Small intestine (tissue), 7 donors: ENCODE data around the gene MAP1B. TPM values are rescaled to one million over a fixed set of nuclear protein-coding genes. Genes with fewer than 3 reads are reported as not detected.
A peak's percentile ranks its signal among the peaks of the same experiment; 100 is the strongest.

ENCODE experiments used
- DNase-seq, 2 donors: peaks; one replicate each; pipeline versions ENCODE4 v3.0.0 to v3.0.0-alpha.2; 2013
- FAIRE-seq: peaks from 2 replicates; lab custom pipeline; 2012; peaks lifted over from hg19 to GRCh38; lab: Jason Lieb, UNC
- H3K27ac ChIP-seq, 3 donors: one replicate each; pipeline ENCODE4 v1.5.1; 2013; ENCODE audit warnings: low read length in 2 of 3, mild to moderate bottlenecking in 2 of 3, control low read depth in 1 of 3, inconsistent platforms in 1 of 3, low read depth in 1 of 3, moderate library complexity in 1 of 3
- H3K27me3 ChIP-seq, 3 donors: one replicate each; pipeline ENCODE4 v1.6.1; 2013; ENCODE audit warnings: low read length in 3 of 3, inconsistent platforms in 1 of 3; ENCODE audit not compliant: control insufficient read depth in 3 of 3, insufficient read depth in 3 of 3
- H3K36me3 ChIP-seq, 3 donors: one replicate each; pipeline ENCODE4 v1.6.1; 2013; ENCODE audit warnings: low read length in 3 of 3, inconsistent platforms in 1 of 3, low read depth in 1 of 3, mild to moderate bottlenecking in 1 of 3, moderate library complexity in 1 of 3; ENCODE audit not compliant: control insufficient read depth in 3 of 3, insufficient read depth in 2 of 3
- H3K4me1 ChIP-seq, 3 donors: one replicate each; pipeline ENCODE4 v1.6.1; 2013; ENCODE audit warnings: low read length in 2 of 3, inconsistent platforms in 1 of 3, low read depth in 1 of 3, mild to moderate bottlenecking in 1 of 3, moderate library complexity in 1 of 3; ENCODE audit not compliant: control insufficient read depth in 3 of 3, insufficient read depth in 2 of 3
- H3K4me3 ChIP-seq, 3 donors: one replicate each; pipeline ENCODE4 v1.5.1; 2013; ENCODE audit warnings: low read length in 3 of 3, control low read depth in 1 of 3, inconsistent platforms in 1 of 3, low read depth in 1 of 3, mild to moderate bottlenecking in 1 of 3, moderate library complexity in 1 of 3
- H3K9me3 ChIP-seq, 2 donors: one replicate each; pipeline ENCODE4 v1.6.1; 2013; ENCODE audit warnings: low read depth in 1 of 2, low read length in 1 of 2; ENCODE audit not compliant: control insufficient read depth in 2 of 2, insufficient read depth in 1 of 2
- WGBS, 3 donors: extraction: QIAGEN DNeasy Blood & Tissue Kit; methylation state at CpG; one replicate each; pipeline ENCODE4 v1.1.7; 2013; 5-methylcytosine and 5-hydroxymethylcytosine counted together
- polyA plus RNA-seq, 4 donors: library from polyadenylated mRNA; stranded (reverse) in 3 of 4; unstranded in 1 of 4; fragments of 200-250 nt in 3 of 4; fragments of 120-200 nt in 1 of 4; gene quantifications; one replicate each; pipeline versions ENCODE4 v1.2.1 to v1.2.3, GENCODE V29; 2013
- donor health status: healthy with polysubstance abuse.
- donor health status: control.
- donor health status: control.
- donor health status: Bipolar disorder and iron deficiency.
- donor health status: healthy.

The MAP1B gene
- polyA plus RNA-seq, 4 donors: 0.45 to 7.4 (median 2.7) TPM

- Histone ChIP-seq H3K27me3 (no peaks in the 10 kb centered on the region), H3K36me3 (no peaks in the 10 kb centered on the region), H3K27ac (no peak overlapping the region), H3K4me3 (no peak overlapping the region), H3K9me3 (no peaks in the 10 kb centered on the region), H3K4me1 (no peaks in the 10 kb centered on the region)
- 93 to 96% (median 94%) methylated on average over 5 of the region's 5 CpGs for WGBS, 3 donors
- FAIRE-seq: no peak
- DNase-seq: no peak
Measured at GRCh38 chr5:72252574-72253155, 145.4 kb downstream of the MAP1B start.

GRCh38 chr5:72255237-72255636, 148.0 kb downstream of the MAP1B start:
- H3K4me1 ChIP-seq: no peaks in the 10 kb centered on the region
- H3K9me3 ChIP-seq: peaks cover 0 to 5% of the 10 kb centered on the region in 2 donors
- FAIRE-seq: no peak
- no peak overlapping the region for H3K27ac ChIP-seq
- WGBS, 3 donors: 75 to 92% (median 91%) methylated on average over 3 of the region's 3 CpGs
- no peaks in the 10 kb centered on the region for H3K36me3 ChIP-seq
- no peaks in the 10 kb centered on the region for H3K27me3 ChIP-seq
- H3K4me3 ChIP-seq: no peak overlapping the region
- peak in 1 of 2 donors; percentile 32 for DNase-seq

- FAIRE-seq (no peak), DNase-seq (peak in 1 of 2 donors; percentile 25)
- Histone ChIP-seq H3K9me3 (peaks cover 0 to 5% of the 10 kb centered on the region in 2 donors), H3K4me1 (no peaks in the 10 kb centered on the region), H3K4me3 (no peak overlapping the region), H3K27me3 (no peaks in the 10 kb centered on the region), H3K36me3 (no peaks in the 10 kb centered on the region), H3K27ac (no peak overlapping the region)
- WGBS, 3 donors: 22 to 69% (median 40%) methylated on average over 2 of the region's 2 CpGs
Measured at GRCh38 chr5:72255670-72256069, 148.4 kb downstream of the MAP1B start.

DNA sequence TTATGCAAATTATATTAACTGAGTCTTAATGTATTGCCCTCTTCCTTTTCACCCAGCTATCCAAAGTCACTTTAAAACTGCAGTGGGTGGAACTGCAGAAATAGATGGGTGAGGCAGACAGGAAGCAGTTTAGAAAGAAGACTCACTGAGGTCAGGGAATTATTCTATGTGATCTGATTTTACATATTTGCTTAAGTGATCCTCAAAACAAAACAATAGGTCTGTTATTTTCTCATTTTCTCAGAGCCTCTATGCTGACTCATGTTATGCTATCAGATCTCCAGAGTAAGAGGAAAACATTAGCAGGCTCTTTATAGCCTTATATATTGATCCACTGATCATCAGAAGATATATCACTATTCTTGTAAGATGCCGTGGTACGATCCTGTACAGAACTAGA, 149.3 kb downstream of the MAP1B start:
- FAIRE-seq (no peak), DNase-seq (no peak)
- Histone ChIP-seq H3K4me1 (no peaks in the 10 kb centered on the region), H3K27me3 (no peaks in the 10 kb centered on the region), H3K9me3 (peaks cover 0 to 5% of the 10 kb centered on the region in 2 donors), H3K4me3 (no peak overlapping the region), H3K36me3 (no peaks in the 10 kb centered on the region), H3K27ac (no peak overlapping the region)
- 57 to 80% (median 80%) methylated on average over 2 of the region's 2 CpGs for WGBS, 3 donors

Other genes with a start within 250 kb of the MAP1B start
- 10 to 100 TPM; 11.9 to 51.1 (median 29.6) TPM for gene MRPS27, start 212.8 kb downstream of the MAP1B start, polyA plus RNA-seq
- 1 to 10 TPM in 2 of 4 donors, under 1 TPM in 2; 0.67 to 6.7 (median 2.8) TPM for gene PTCD2, start 212.9 kb downstream of the MAP1B start, polyA plus RNA-seq